ENCODE measurements around the gene EIF4B. TPM values are rescaled to one million over a fixed set of nuclear protein-coding genes. Genes with fewer than 3 reads are reported as not detected.
"Not testable (repeated sequence)": the region's sequence is repeated elsewhere in the genome, so short reads cannot be mapped to it uniquely, and the experiment has no call there.

EIF4B gene
- polyA plus RNA-seq, 12 donors: 256 to 501 (median 413) TPM

DNA sequence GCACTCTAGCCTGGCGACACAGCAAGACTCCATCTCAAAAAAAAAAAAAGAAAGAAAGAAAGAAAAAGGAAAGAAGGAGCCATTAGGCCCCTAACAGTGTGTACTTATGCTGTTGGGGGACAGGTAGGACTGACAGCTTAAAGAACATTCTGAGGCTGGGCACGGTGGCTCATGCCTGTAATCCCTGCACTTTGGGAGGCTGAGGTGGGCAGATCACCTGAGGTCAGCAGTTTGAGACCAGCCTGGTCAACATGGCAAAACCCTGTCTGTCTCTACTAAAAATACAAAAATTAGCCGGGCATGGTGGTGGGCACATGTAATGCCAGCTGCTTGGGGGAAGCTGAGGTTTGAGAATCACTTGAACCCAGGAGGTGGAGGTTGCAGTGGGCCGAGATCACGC lies 14.0 kb upstream of the EIF4B start:
- DNase-seq: not testable (repeated sequence)

DNA sequence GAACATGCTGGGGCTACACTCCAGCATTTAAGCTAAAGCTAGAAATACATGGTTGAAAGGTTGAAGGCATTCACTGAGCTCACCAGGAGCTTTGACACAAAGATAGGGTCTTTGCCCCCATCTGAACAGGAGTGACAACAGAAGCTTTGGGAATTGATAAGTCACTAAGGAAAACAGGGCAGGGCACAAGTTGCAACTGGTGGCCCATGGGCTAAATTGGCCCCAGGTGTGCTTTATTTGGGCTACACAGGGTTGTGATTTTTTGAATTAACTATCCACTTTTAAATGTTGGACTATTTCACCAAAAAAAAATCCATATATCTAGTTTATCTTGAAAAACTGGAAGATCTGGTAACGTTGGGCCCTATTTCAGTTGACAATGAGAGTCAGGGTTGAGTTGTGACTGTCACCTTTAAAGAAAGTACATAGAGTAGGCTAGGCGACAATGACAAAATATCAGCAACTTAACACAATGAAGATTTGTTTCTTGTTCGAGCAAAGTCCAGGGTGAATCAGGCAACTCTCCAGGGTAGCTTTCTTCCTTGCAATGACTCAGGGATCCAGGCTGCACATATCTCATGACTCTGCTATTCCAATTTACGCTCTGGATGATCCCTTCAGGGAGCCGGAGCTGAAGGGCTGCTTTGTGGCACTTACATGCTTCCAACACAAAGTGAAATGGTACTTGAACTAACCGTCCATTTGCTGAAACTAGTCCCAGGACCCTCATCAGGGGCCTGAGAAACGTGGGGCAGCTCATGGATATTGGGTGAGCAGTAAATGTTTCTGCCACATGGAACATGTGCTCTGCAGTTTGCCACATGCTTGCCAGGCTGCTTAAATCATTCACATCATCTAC lies 13.3 kb upstream of the EIF4B start:
- no peak for DNase-seq

DNA sequence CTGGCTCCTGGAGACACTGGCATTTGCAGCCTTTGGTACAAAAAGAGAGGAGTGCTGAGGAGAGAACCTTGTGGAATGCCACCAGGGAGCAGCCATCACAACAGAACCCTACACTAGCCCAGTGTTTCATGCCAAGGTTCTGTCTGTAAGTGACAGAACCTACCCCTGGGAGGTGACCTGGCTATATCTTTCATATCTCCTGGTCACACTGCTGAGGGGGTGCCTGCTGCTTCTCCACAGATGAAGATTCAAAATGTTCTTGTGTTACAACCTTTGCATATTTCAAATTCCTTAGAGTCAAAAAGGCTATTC lies 12.7 kb upstream of the EIF4B start:
- no peak for DNase-seq

DNA sequence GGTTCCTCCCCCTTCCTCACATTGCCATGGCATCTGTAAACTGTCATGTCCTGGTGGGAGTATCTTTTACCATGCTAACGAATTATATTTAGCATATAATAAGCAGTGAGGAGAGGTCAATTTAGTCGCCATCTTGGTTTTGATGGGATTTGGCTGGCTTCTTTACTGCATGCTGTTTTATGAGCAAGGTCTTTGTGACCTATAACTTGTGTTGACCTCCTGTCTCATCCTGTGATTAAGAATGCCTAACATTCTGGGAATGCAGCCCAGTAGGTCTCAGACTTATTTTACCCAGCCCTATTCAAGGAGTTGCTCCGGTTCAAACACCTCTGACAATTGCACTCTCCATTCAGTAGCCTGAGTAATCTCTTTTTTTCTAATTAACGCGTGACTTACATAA lies 2.1 kb upstream of the EIF4B start:
- no peak for DNase-seq

DNA sequence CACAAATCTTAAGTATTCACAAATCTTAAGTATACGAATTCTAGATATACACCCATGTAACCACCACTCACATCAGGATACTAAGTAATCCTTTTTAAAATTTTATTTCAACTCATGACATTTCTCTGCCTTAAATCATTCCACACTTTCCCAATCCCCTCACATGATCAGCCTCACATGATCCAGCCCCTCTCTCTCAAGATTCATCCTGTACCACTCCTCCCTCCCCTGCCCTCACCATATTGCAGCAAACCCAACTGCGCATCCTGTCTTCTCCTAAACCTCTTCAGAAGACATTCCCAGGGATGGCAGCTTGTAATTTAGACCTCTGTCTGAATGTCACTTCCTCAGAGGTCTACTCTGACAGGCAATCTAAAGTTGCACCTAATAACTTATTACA lies 1.7 kb upstream of the EIF4B start:
- no peak for DNase-seq

DNA sequence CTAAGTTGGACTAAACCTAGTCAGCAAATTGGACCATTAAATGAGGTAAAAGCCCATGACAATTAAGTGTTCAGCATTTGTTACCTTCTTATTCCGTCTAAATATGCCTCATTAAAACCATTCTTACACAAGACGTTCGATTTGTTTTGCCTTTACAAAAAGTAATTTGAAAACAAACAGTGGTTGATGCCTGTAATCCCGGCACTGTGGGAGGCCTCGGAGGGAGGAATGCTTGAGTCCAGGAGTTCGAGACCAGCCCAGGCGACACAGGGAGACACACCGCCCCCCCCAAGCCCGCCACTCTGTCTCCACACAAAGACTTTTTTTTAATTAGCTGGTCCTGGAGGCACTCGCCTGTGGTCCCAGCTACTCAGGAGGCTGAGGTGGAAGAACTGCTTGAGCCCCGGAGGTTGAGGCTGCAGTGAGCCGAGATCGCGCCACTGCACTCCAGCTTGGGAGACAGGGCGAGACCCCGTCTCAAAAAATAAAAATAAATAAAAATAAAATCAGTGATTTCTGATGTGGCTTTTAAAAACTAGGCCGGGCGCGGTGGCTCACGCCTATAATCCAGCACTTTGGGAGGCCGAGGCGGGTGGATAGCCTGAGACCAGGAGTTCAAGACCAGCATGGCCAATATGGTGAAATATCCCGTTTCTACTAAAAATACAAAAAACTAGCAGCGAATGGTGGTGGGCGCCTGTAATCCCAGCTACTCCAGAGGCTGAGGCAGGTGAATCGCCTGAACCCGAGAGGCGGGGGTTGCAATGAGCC lies 856 bp upstream of the EIF4B start:
- peak; percentile 2 for DNase-seq

DNA sequence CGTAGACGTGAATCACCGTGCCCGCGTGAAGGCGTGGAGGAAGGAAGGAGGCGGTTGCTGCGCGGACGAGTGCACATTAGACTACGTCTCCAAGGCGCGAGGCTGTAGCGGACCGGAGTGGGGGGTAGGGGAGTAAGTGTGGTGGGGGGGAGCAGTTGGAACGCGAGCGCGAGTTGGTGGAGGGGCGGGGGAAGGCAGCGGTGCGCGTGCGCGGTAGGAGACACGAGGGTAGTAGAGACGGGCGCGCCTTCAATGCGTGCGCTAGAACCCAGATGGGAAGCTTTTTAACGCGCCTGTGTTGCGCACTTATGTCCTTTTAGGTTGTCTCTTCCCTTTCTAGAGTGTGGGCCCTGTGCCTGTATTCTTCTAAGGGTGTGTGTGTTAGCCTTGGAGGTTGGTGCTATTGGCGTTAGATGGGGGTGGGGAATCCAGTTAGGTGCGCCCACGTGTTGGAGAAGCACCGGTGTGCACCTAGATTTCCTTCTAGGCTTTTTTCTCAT lies 604 bp downstream of the EIF4B start:
- DNase-seq: peak; percentile 63

DNA sequence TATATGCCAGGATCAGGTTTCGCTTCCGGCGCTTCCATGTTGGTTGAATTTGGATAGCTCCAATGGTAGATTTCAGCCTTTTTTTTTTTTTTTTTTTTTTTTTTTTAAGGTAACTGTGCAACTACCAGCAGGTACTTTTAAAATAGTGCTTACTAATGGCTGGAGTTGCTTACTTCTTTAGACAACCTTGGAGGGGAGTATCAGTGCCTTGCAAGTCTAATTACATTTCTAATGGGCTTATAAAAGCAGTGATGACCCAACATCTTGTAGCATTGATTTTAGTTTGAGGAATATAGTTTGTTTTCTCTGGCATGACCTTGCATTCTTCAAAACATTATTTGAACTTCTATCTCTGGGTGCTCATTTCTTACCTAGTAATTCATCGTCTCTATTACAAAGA lies 1.1 kb downstream of the EIF4B start:
- no peak for DNase-seq

DNA sequence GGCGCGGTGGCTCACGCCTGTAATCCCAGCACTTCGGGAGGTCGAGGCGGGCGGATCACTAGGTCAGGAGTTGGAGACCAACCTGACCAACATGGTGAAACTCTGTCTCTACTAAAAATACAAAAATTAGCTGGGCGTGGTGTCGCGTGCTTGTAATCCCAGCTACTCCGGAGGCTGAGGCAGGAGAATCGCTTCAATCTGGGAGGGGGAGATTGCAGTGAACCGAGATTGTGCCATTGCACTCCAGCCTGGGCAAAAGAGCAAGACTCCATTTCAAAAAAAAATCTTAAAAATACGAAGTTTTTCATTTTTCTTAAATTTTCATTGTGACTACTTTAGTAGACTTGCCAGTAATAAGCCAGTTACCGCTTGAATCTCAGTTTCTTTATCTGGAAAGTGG lies 2.5 kb downstream of the EIF4B start:
- DNase-seq: not testable (repeated sequence)

DNA sequence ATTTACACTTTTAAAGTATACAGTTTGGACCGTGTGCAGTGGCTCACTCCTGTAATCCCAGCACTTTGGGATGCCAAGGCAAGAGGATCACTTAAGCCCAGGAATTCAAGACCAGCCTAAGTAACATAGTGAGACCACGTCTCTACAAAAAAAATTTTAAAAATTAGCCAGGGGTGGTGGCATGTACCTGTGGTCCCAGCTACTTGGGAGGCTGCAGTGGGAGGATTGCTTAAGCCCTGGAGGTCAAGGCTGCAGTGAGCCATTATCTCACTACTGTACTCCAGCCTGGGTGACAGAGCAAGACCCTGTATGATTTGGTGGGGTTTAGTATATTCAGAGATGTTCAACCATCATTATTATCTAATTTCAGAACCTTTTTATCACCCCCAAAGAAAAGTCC lies 4.7 kb downstream of the EIF4B start:
- no peak for DNase-seq

DNA sequence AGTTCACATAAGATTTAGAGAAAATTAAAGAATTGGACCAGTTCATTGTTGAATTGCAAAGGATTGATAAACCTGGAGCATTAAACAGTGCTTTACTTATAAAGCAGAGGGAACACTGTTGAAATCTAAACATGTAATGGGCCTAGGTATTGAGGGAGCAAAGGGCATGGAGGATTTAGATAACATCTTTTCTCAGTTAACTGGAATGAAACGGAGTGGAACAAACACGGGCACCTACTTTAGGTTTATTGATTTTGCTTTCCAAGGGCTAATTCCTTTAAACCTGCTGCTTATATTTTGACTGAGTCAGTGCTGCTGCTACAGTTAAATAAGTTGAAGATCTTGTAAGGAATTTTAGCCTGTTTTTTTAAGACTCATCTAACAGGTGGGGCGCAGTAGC lies 5.6 kb downstream of the EIF4B start:
- no peak for DNase-seq

DNA sequence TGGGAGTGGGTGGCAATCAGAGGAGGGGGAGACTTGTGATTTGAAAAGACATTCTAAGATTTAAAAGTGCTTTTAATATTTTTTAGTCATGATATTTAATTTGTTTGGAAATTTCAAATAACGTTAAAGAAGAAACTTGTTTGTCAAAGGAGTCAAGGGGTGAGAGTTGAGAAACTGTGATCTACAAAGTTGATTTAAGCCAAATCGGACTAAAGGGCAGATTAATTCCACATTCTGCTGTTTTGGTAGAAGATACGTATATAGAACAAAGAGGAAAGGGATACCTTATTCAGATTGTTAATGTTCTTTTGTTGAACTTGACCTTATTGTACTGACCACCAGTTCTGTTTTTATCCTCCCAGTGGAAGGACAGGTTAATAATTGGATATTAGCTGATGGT lies 6.7 kb downstream of the EIF4B start:
- DNase-seq: no peak

DNA sequence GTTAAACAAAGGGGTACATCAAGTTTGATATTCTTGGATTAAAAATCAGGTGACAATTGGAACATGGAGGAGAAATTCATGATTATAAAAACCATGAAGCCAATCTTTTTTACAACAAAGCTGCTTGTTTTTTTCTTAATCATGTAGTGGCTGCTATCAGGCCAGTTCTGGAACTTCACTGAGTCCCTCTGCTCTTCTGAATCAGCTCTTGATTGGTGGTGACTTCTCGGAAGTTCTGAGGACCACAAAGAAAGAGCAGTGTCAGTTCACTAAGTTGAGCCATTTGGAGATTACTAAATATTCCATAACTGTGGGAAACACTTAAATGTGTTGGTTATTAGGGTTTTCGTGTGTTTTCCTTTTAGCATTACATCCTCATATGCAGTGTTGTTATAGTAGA lies 8.5 kb downstream of the EIF4B start:
- DNase-seq: no peak

DNA sequence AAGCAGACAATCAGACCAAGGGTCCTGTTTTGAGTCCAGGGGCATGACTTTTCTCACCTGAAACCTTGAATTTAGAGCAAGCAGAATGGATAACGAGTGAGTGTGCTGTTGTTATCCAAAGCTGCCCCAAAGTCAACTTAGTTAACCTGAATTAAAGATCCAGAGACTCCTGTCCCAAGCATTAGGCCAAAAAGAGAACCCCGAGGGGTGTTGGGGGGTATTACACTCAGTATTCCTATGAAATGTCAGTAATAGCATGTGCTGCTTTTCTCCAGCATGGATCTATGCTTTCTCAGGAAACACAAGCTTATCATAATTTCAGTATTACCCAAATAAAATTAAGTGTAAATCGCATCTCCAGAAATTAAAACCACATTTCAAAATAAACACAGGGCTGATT lies 19.0 kb downstream of the EIF4B start:
- DNase-seq: no peak

DNA sequence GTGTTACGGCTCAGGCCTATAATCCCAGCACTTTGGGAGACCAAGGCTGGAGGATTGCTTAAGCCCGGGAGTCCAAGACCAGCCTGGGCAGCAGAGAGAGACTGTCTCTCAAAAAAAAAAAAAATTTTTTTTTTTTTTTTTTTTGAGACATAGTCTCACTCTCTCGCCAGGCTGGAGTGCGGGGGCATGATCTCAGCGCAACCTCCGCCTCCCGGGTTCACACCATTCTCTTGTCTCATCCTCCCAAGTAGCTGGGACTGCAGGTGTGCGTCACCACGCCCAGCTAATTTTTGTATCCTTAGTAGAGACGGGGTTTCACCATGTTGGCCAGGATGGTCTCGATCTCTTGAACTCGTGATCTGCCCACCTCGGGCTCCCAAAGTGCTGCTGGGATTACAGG lies 20.8 kb downstream of the EIF4B start:
- DNase-seq: not testable (repeated sequence)

DNA sequence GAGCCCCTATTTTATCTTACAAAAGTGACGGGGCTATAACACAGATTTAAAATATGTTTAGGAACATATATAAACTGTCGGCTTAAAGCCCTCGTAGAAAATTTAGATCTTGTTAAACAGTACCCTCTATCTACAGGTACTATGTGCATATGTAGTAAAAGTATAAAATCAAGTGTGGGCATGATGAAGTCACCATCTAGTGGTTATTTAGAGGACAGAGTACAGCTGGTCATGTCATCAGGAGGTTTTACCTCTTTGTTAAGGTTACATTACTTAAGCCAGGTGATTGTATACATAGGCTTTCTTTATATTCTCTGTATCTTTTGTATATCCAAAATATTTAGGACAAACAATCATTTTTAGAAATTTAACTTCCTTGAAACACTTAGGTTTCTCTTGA lies 25.4 kb downstream of the EIF4B start:
- DNase-seq: no peak

DNA sequence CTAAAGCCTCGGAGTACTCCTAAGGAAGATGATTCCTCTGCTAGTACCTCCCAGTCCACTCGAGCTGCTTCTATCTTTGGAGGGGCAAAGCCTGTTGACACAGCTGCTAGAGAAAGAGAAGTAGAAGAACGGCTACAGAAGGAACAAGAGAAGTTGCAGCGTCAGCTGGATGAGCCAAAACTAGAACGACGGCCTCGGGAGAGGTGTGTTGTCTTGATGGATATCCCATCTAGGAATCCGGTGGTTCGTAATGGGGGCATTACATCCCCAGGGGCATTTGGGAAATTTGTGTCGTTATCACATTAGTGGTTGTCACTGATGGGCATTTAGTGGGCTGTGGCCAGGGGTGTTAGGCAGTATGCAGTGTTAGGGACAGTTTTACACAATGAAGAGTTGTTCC lies 27.6 kb downstream of the EIF4B start:
- not testable (repeated sequence) for DNase-seq

DNA sequence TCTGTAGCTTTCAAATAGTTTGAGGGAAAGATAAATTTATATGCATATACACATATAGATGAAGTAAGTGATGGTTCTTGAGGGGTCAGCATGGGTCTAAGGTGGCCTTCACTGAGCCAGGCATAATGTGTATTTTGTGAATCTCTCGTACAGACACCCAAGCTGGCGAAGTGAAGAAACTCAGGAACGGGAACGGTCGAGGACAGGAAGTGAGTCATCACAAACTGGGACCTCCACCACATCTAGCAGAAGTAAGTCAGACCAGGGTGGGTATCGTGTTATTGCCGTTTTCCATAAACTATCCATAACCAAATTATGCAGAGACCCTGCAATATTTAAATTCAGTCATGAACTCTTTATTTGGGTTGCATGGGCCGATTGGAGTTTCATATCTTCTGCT lies 28.2 kb downstream of the EIF4B start:
- DNase-seq: no peak

DNA sequence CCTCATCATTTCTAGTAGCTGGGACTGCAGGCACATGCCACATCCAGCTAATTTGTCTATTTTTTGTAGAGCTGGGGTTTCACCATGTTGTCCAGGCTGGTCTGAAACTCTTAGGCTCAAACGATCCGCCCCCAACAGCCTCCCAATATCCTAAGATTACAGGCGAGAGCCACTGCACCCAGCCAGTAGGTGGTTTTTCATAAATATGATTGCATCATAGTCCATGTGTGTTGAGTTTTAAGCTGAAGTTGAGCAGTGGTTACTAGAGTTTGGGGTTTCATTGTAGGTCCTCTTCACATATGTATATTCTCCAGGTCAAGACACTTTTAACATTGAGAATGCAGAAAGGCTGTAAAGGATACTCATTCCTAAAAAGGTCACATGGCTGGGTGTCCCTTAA lies 30.5 kb downstream of the EIF4B start:
- no peak for DNase-seq

DNA sequence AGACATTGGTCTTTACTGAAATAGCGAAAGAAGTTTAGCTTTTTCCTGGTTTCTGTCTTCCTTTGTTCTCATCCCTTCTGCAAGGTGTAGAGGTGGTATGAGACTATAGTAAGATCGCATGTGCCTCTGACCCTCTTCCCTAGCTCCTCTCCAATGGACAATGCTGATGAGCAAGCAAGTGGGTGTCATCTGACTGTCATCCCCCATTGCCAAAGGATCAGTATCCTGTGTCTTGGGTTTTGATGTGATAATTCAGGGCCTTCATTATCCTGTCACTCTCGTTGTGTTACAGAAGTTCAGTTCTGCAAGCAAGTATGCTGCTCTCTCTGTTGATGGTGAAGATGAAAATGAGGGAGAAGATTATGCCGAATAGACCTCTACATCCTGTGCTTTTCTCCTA lies 33.6 kb downstream of the EIF4B start:
- DNase-seq: no peak

DNA sequence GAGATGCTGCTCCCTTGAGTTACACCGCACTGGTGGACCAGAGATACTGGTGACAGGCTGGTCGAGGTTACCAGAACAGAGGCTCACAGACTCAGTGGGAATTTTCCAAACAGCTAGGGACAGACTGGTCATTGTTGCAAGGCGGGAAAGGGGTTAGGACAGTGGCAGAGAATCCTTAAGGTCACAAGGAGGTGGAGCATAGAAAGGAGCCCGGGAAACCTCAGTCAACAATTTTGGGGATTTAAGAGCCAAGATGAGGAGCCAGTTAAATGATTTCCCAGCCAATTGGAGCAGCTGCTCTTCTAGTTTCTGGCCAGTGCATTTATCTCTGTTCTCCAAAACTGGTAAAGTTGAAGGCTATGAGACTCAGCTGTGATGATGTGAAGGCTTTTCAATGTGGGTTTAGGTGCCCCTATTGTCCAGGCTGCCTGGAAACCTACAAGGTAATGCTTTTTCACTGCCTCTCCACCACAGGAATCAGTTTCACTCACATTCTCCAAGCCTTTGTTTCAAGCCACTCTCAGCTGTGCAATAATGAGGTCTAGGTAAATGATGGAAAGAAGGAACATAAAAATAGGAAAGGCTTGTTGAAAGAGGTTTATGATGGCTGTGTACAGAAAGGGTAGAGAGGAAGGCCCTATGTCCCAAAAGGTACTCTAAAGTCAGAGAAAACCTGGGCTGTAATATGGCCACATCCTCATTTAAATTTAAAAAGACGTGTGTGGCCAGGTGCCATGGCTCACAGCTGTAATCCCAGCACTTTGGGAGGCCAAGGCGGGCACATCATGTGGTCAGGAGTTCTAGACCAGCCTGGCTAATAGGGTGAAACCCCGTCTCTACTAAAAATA lies 36.6 kb downstream of the EIF4B start:
- no peak for DNase-seq

DNA sequence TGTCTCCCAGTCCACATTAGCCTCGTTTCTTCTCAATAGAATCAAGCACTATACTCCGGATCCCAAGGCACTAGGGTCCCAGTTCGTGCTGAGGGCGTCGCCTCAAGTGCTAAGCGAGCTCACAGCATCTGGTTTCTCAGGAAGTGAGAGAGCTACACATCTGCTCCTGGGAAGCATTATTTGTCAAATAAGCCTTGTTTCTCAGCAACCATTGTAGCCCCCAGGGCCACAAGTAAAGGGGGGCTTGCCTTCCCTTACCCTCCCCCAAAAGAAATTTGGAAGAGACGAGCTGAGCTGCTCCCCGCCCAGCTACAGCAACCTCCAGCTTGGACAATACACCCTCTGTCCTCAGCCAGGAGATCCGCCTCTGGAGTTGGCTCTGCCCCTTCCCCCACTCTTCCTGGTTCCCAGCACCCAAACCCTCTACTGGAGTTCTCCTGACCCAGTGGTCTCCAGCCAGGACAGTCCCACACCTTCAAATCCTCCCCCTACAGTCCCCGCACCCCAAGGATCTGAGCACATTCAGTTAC lies 37.9 kb downstream of the EIF4B start:
- DNase-seq: peak; percentile 84

Measured in muscle of arm (tissue), 12 donors.